GM23338 (cell line): ENCODE measurements around the gene COX4I1. TPM values are rescaled to one million over a fixed set of nuclear protein-coding genes. Genes with fewer than 3 reads are reported as not detected.

Experiments
- ATAC-seq: fragments of 200-7000 bp; cut with Tn5 transposase; 3 replicates; pipeline ENCODE4 v1.9.1; 2020
- DNase-seq: peaks from one replicate; pipeline ENCODE4 v3.0.0-alpha.2; 2015; ENCODE audit warnings: low spot score
- H2AFZ ChIP-seq: fragments of 200-600 bp; sonication (generic); 2 replicates; pipeline ENCODE4 v1.8.0; 2016; ENCODE audit warnings: antibody characterized with exemption, mild to moderate bottlenecking, moderate library complexity
- H3F3A ChIP-seq: fragments of 200-600 bp; sonication (generic); replicated peaks from 2 replicates; pipeline ENCODE4 v1.8.0; 2017; ENCODE audit warnings: antibody characterized with exemption, mixed run types, low read depth
- H3K27ac ChIP-seq: fragments of 200-600 bp; sonication (generic); 2 replicates; pipeline ENCODE4 v1.6.1; 2016; ENCODE audit warnings: low read depth
- H3K27me3 ChIP-seq: fragments of 200-600 bp; sonication (generic); 2 replicates; pipeline ENCODE4 v1.8.0; 2016; ENCODE audit warnings: mild to moderate bottlenecking, mixed run types, moderate library complexity; ENCODE audit not compliant: insufficient read depth
- H3K36me3 ChIP-seq: fragments of 200-600 bp; sonication (generic); 2 replicates; pipeline ENCODE4 v1.8.0; 2016; ENCODE audit warnings: mild to moderate bottlenecking; ENCODE audit not compliant: insufficient read depth
- H3K4me1 ChIP-seq: fragments of 200-600 bp; sonication (generic); 2 replicates; pipeline ENCODE4 v1.8.0; 2016; ENCODE audit warnings: mild to moderate bottlenecking, moderate library complexity; ENCODE audit not compliant: insufficient read depth
- H3K4me2 ChIP-seq: fragments of 200-600 bp; sonication (generic); 2 replicates; pipeline ENCODE4 v1.7.1; 2017; ENCODE audit warnings: mixed run types
- H3K4me3 ChIP-seq: fragments of 200-600 bp; sonication (generic); 2 replicates; pipeline ENCODE4 v1.6.1; 2016; ENCODE audit warnings: mixed run types
- H3K79me2 ChIP-seq: fragments of 200-600 bp; sonication (generic); replicated peaks from 2 replicates; pipeline ENCODE4 v1.8.0; 2017; ENCODE audit warnings: mild to moderate bottlenecking; ENCODE audit not compliant: insufficient read depth
- H3K9me2 ChIP-seq: fragments of 200-600 bp; sonication (generic); 2 replicates; pipeline ENCODE4 v1.8.0; 2017; ENCODE audit not compliant: insufficient read depth
- H4K20me1 ChIP-seq: fragments of 200-600 bp; sonication (generic); replicated peaks from 2 replicates; pipeline ENCODE4 v1.8.0; 2017; ENCODE audit warnings: mild to moderate bottlenecking; ENCODE audit not compliant: insufficient read depth
- H3K27ac Mint-ChIP-seq: 2 replicates; pipeline ENCODE4 v1.8.0; 2020; ENCODE audit warnings: inconsistent platforms, mild to moderate bottlenecking, moderate library complexity, mixed read lengths
- H3K27me3 Mint-ChIP-seq: 3 replicates; pipeline ENCODE4 v1.8.0; 2022; ENCODE audit warnings: low read depth, mild to moderate bottlenecking, moderate library complexity, mixed read lengths, inconsistent platforms; ENCODE audit not compliant: insufficient read depth, poor library complexity
- H3K36me3 Mint-ChIP-seq: 3 replicates; pipeline ENCODE4 v1.8.0; 2021; ENCODE audit warnings: low read depth, mild to moderate bottlenecking, inconsistent platforms, moderate library complexity, mixed read lengths
- H3K4me1 Mint-ChIP-seq: 3 replicates; pipeline ENCODE4 v1.8.0; 2020; ENCODE audit warnings: mild to moderate bottlenecking, inconsistent platforms, mixed read lengths
- H3K4me3 Mint-ChIP-seq: 3 replicates; pipeline ENCODE4 v1.8.0; 2021; ENCODE audit warnings: moderate library complexity, mild to moderate bottlenecking, inconsistent platforms, mixed read lengths
- H3K9me3 Mint-ChIP-seq: 3 replicates; pipeline ENCODE4 v1.8.0; 2020; ENCODE audit warnings: moderate library complexity, mild to moderate bottlenecking, inconsistent platforms, mixed read lengths
- CREB1 ChIP-seq: fragments of 250-450 bp; sonication (Bioruptor Pico); IDR thresholded peaks from 2 replicates; pipeline ENCODE4 v1.5.0; 2020; ENCODE audit warnings: low read depth, mild to moderate bottlenecking, moderate library complexity
- EZH2 ChIP-seq: fragments of 200-600 bp; sonication (generic); IDR thresholded peaks from one replicate; pipeline ENCODE4 v1.8.0; 2017; ENCODE audit warnings: antibody characterized with exemption, mild to moderate bottlenecking, low read depth; ENCODE audit not compliant: unreplicated experiment
- EZH2phosphoT487 ChIP-seq: fragments of 200-600 bp; sonication (generic); IDR thresholded peaks from one replicate; pipeline ENCODE4 v1.8.1; 2018; ENCODE audit warnings: antibody characterized with exemption; ENCODE audit not compliant: unreplicated experiment
- JUNB ChIP-seq: IDR thresholded peaks from one replicate; pipeline ENCODE4 v1.6.1; 2016; ENCODE audit warnings: antibody characterized with exemption; ENCODE audit not compliant: unreplicated experiment
- NANOG ChIP-seq: IDR thresholded peaks from 2 replicates; pipeline ENCODE4 v1.6.1; 2016; ENCODE audit warnings: antibody characterized with exemption, borderline replicate concordance
- POLR2AphosphoS5 ChIP-seq: IDR thresholded peaks from 2 replicates; pipeline ENCODE4 v1.6.1; 2016; ENCODE audit warnings: antibody characterized with exemption, low read depth
- STAT1 ChIP-seq: IDR thresholded peaks from one replicate; pipeline ENCODE4 v1.6.1; 2016; ENCODE audit warnings: antibody characterized with exemption; ENCODE audit not compliant: unreplicated experiment
- ZNF114 ChIP-seq: fragments of 250-450 bp; sonication (Bioruptor Pico); IDR thresholded peaks from 2 replicates; pipeline ENCODE4 v1.5.0; 2020; ENCODE audit warnings: mild to moderate bottlenecking, moderate library complexity
- ZNF331 ChIP-seq: fragments of 250-450 bp; sonication (Bioruptor Pico); IDR thresholded peaks from 2 replicates; pipeline ENCODE4 v1.5.0; 2020; ENCODE audit warnings: low read depth, mild to moderate bottlenecking, moderate library complexity
- polyA plus RNA-seq: library from polyadenylated mRNA; unstranded; fragments of >200 nt; fragmentation: Nextera tagmentation; extraction: Ambion mirVana; gene quantifications from 2 replicates; pipeline ENCODE4 v1.2.1, GENCODE V29; 2016
- total RNA-seq: library from RNA; depleted of rRNA; stranded (reverse); fragments of >200 nt; shearing (Covaris generic); gene quantifications from 2 replicates; pipeline ENCODE4 v1.2.3, GENCODE V29; 2014
- TF ChIP-seq, protein P1 (sequence below): fragments of 250-450 bp; sonication (Bioruptor Pico); IDR thresholded peaks from 2 replicates; pipeline ENCODE4 v1.5.0; 2020; ENCODE audit warnings: mild to moderate bottlenecking, moderate library complexity
- TF ChIP-seq, protein P2 (sequence below): IDR thresholded peaks from 2 replicates; pipeline ENCODE4 v1.6.1; 2016; ENCODE audit warnings: antibody characterized with exemption
- TF ChIP-seq, protein P3 (sequence below): IDR thresholded peaks from one replicate; pipeline ENCODE4 v1.6.1; 2018; ENCODE audit warnings: antibody characterized with exemption; ENCODE audit not compliant: unreplicated experiment
- TF ChIP-seq, protein P4 (sequence below), 2 experiments: fragments of 200-600 bp in 1 of 2; sonication (generic) in 1 of 2; conservative IDR thresholded peaks; 2 replicates each; pipeline versions ENCODE4 v1.5.1 to v1.6.1; 2016 to 2017; ENCODE audit warnings: antibody characterized with exemption in 2 of 2, low read depth in 2 of 2, mild to moderate bottlenecking in 2 of 2, moderate library complexity in 1 of 2

The COX4I1 gene
- total and polyA plus RNA-seq, 2 experiments from 2014 or later = 329 to 1,008 TPM

DNA sequence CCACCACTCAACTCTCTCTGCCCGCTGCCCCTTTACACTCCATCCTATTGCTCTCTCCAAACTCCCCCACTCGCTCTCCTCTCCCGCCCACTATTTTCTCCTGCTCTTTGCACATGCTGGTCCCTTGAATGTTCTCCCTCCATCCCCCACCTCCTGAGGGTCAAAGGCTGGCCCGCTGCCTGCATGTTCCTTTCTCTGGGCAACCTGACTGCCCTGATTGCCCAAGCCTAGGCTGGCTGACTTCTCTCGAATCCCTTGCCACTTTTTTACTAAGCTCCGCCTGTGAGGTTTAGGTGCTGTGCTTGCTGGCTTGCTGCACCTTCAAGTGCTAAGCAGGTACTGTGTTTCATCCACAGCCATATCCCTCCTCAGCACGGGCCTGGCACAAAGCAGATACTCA is 2.9 kb upstream of the COX4I1 start:
- H3K4me1 ChIP-seq = peaks cover 9% of the 10 kb centered on the region
- H3K27me3 ChIP-seq = no peaks in the 10 kb centered on the region
- peaks cover 65% of the 10 kb centered on the region for H3K36me3 Mint-ChIP-seq
- no peaks in the 10 kb centered on the region for H3F3A ChIP-seq
- peaks cover 97% of the 10 kb centered on the region for H3K79me2 ChIP-seq
- H3K36me3 ChIP-seq = peaks cover 12% of the 10 kb centered on the region
- H3K9me2 ChIP-seq = no peaks in the 10 kb centered on the region
- H2AFZ ChIP-seq = no peak overlapping the region
- H3K4me3 ChIP-seq = no peak overlapping the region
- TF ChIP-seq, protein P1, sequence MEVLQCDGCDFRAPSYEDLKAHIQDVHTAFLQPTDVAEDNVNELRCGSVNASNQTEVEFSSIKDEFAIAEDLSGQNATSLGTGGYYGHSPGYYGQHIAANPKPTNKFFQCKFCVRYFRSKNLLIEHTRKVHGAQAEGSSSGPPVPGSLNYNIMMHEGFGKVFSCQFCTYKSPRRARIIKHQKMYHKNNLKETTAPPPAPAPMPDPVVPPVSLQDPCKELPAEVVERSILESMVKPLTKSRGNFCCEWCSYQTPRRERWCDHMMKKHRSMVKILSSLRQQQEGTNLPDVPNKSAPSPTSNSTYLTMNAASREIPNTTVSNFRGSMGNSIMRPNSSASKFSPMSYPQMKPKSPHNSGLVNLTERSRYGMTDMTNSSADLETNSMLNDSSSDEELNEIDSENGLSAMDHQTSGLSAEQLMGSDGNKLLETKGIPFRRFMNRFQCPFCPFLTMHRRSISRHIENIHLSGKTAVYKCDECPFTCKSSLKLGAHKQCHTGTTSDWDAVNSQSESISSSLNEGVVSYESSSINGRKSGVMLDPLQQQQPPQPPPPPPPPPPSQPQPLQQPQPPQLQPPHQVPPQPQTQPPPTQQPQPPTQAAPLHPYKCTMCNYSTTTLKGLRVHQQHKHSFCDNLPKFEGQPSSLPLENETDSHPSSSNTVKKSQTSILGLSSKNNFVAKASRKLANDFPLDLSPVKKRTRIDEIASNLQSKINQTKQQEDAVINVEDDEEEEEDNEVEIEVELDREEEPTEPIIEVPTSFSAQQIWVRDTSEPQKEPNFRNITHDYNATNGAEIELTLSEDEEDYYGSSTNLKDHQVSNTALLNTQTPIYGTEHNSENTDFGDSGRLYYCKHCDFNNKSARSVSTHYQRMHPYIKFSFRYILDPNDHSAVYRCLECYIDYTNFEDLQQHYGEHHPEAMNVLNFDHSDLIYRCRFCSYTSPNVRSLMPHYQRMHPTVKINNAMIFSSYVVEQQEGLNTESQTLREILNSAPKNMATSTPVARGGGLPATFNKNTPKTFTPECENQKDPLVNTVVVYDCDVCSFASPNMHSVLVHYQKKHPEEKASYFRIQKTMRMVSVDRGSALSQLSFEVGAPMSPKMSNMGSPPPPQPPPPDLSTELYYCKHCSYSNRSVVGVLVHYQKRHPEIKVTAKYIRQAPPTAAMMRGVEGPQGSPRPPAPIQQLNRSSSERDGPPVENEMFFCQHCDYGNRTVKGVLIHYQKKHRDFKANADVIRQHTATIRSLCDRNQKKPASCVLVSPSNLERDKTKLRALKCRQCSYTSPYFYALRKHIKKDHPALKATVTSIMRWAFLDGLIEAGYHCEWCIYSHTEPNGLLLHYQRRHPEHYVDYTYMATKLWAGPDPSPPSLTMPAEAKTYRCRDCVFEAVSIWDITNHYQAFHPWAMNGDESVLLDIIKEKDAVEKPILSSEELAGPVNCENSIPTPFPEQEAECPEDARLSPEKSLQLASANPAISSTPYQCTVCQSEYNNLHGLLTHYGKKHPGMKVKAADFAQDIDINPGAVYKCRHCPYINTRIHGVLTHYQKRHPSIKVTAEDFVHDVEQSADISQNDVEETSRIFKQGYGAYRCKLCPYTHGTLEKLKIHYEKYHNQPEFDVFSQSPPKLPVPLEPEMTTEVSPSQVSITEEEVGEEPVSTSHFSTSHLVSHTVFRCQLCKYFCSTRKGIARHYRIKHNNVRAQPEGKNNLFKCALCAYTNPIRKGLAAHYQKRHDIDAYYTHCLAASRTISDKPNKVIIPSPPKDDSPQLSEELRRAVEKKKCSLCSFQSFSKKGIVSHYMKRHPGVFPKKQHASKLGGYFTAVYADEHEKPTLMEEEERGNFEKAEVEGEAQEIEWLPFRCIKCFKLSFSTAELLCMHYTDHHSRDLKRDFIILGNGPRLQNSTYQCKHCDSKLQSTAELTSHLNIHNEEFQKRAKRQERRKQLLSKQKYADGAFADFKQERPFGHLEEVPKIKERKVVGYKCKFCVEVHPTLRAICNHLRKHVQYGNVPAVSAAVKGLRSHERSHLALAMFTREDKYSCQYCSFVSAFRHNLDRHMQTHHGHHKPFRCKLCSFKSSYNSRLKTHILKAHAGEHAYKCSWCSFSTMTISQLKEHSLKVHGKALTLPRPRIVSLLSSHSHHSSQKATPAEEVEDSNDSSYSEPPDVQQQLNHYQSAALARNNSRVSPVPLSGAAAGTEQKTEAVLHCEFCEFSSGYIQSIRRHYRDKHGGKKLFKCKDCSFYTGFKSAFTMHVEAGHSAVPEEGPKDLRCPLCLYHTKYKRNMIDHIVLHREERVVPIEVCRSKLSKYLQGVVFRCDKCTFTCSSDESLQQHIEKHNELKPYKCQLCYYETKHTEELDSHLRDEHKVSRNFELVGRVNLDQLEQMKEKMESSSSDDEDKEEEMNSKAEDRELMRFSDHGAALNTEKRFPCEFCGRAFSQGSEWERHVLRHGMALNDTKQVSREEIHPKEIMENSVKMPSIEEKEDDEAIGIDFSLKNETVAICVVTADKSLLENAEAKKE (CRISPR knock-in tag) = no peak
- no peak for TF ChIP-seq STAT1
- TF ChIP-seq EZH2phosphoT487 = no peak
- TF ChIP-seq, protein P2, sequence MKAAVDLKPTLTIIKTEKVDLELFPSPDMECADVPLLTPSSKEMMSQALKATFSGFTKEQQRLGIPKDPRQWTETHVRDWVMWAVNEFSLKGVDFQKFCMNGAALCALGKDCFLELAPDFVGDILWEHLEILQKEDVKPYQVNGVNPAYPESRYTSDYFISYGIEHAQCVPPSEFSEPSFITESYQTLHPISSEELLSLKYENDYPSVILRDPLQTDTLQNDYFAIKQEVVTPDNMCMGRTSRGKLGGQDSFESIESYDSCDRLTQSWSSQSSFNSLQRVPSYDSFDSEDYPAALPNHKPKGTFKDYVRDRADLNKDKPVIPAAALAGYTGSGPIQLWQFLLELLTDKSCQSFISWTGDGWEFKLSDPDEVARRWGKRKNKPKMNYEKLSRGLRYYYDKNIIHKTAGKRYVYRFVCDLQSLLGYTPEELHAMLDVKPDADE = no peak
- no peak for TF ChIP-seq ZNF114 (CRISPR knock-in tag)
- TF ChIP-seq POLR2AphosphoS5 = no peak
- TF ChIP-seq ZNF331 = no peak
- TF ChIP-seq, protein P3, sequence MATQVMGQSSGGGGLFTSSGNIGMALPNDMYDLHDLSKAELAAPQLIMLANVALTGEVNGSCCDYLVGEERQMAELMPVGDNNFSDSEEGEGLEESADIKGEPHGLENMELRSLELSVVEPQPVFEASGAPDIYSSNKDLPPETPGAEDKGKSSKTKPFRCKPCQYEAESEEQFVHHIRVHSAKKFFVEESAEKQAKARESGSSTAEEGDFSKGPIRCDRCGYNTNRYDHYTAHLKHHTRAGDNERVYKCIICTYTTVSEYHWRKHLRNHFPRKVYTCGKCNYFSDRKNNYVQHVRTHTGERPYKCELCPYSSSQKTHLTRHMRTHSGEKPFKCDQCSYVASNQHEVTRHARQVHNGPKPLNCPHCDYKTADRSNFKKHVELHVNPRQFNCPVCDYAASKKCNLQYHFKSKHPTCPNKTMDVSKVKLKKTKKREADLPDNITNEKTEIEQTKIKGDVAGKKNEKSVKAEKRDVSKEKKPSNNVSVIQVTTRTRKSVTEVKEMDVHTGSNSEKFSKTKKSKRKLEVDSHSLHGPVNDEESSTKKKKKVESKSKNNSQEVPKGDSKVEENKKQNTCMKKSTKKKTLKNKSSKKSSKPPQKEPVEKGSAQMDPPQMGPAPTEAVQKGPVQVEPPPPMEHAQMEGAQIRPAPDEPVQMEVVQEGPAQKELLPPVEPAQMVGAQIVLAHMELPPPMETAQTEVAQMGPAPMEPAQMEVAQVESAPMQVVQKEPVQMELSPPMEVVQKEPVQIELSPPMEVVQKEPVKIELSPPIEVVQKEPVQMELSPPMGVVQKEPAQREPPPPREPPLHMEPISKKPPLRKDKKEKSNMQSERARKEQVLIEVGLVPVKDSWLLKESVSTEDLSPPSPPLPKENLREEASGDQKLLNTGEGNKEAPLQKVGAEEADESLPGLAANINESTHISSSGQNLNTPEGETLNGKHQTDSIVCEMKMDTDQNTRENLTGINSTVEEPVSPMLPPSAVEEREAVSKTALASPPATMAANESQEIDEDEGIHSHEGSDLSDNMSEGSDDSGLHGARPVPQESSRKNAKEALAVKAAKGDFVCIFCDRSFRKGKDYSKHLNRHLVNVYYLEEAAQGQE = no peak
- TF ChIP-seq JUNB = no peak
- no peak for TF ChIP-seq EZH2
- TF ChIP-seq CREB1 (CRISPR knock-in tag) = no peak
- TF ChIP-seq, protein P4, sequence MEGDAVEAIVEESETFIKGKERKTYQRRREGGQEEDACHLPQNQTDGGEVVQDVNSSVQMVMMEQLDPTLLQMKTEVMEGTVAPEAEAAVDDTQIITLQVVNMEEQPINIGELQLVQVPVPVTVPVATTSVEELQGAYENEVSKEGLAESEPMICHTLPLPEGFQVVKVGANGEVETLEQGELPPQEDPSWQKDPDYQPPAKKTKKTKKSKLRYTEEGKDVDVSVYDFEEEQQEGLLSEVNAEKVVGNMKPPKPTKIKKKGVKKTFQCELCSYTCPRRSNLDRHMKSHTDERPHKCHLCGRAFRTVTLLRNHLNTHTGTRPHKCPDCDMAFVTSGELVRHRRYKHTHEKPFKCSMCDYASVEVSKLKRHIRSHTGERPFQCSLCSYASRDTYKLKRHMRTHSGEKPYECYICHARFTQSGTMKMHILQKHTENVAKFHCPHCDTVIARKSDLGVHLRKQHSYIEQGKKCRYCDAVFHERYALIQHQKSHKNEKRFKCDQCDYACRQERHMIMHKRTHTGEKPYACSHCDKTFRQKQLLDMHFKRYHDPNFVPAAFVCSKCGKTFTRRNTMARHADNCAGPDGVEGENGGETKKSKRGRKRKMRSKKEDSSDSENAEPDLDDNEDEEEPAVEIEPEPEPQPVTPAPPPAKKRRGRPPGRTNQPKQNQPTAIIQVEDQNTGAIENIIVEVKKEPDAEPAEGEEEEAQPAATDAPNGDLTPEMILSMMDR (conservative IDR thresholded peaks at IDR 0.05; ENCODE audit: low read depth in 2 of 2) = no peak
- TF ChIP-seq NANOG = no peak
- H3K27ac ChIP-seq = no peak overlapping the region
- no peak overlapping the region for H3K27ac Mint-ChIP-seq
- ATAC-seq (no peak), DNase-seq (no peak)
- peaks cover 15% of the 10 kb centered on the region for H3K27me3 Mint-ChIP-seq
- H3K4me3 Mint-ChIP-seq = 0 out of 3 replicates have a peak overlapping the region, but pooled peaks have one; percentile 89
- H3K4me1 Mint-ChIP-seq = peaks cover 18% of the 10 kb centered on the region
- no peak overlapping the region for H3K4me2 ChIP-seq
- peaks cover 2% of the 10 kb centered on the region; the same call in 2 of the 3 replicates for H3K9me3 Mint-ChIP-seq
- peaks cover 51% of the 10 kb centered on the region for H4K20me1 ChIP-seq
